ENCODE results near the gene ABHD8. TPM values are rescaled to one million over a fixed set of nuclear protein-coding genes. Genes with fewer than 3 reads are reported as not detected.
"Not testable (repeated sequence)": the region's sequence is repeated elsewhere in the genome, so short reads cannot be mapped to it uniquely, and the experiment has no call there.

Gene ABHD8
- total RNA-seq, 3 donors from 2014 or later: 3.6 to 4.5 (median 3.7) TPM

GRCh38 chr19:17303940-17304267 is 679 bp upstream of the ABHD8 start:
- Mint-ChIP-seq H3K4me1 (ENCODE audit: low read depth) (peaks cover 29% of the 10 kb centered on the region), H3K36me3 (ENCODE audit: insufficient read depth) (no peaks in the 10 kb centered on the region), H3K9me3 (no peaks in the 10 kb centered on the region), H3K4me3 (peak overlapping the region; percentile 66), H3K27me3 (ENCODE audit: low read depth) (no peaks in the 10 kb centered on the region)
- DNase-seq (no peak), ATAC-seq (no peak)

- ATAC-seq: peak; percentile 9
- H3K4me3 Mint-ChIP-seq: peak overlapping the region; percentile 66
- peaks cover 23% of the 10 kb centered on the region for H3K4me1 Mint-ChIP-seq (ENCODE audit: low read depth)
- H3K9me3 Mint-ChIP-seq: no peaks in the 10 kb centered on the region
- DNase-seq: no peak
- H3K27me3 Mint-ChIP-seq (ENCODE audit: low read depth): no peaks in the 10 kb centered on the region
- H3K36me3 Mint-ChIP-seq (ENCODE audit: insufficient read depth): no peaks in the 10 kb centered on the region
These were observed 646 bp downstream of the ABHD8 start for GRCh38 chr19:17302391-17303166.

- Mint-ChIP-seq H3K4me3 (no peak overlapping the region), H3K36me3 (ENCODE audit: insufficient read depth) (no peaks in the 10 kb centered on the region), H3K9me3 (no peaks in the 10 kb centered on the region), H3K27me3 (ENCODE audit: low read depth) (no peaks in the 10 kb centered on the region), H3K4me1 (ENCODE audit: low read depth) (peaks cover 19% of the 10 kb centered on the region)
- no peak for DNase-seq
- no peak for ATAC-seq
These were observed 2.1 kb downstream of the ABHD8 start for GRCh38 chr19:17300992-17301619.

GRCh38 chr19:17296976-17297375 is 6.2 kb downstream of the ABHD8 start:
- H3K27me3 Mint-ChIP-seq (ENCODE audit: low read depth): no peaks in the 10 kb centered on the region
- H3K36me3 Mint-ChIP-seq (ENCODE audit: insufficient read depth): no peaks in the 10 kb centered on the region
- no peak for DNase-seq
- H3K9me3 Mint-ChIP-seq: no peaks in the 10 kb centered on the region
- peaks cover 5% of the 10 kb centered on the region for H3K4me1 Mint-ChIP-seq (ENCODE audit: low read depth)
- no peak for ATAC-seq
- no peak overlapping the region for H3K4me3 Mint-ChIP-seq

GRCh38 chr19:17296273-17296672 is 7.0 kb downstream of the ABHD8 start:
- ATAC-seq (no peak), DNase-seq (no peak)
- Mint-ChIP-seq H3K4me3 (no peak overlapping the region), H3K36me3 (ENCODE audit: insufficient read depth) (no peaks in the 10 kb centered on the region), H3K4me1 (ENCODE audit: low read depth) (peaks cover 6% of the 10 kb centered on the region), H3K27me3 (ENCODE audit: low read depth) (no peaks in the 10 kb centered on the region), H3K9me3 (no peaks in the 10 kb centered on the region)

GRCh38 chr19:17295551-17295950 is 7.7 kb downstream of the ABHD8 start:
- H3K4me3 Mint-ChIP-seq; H3K27me3 Mint-ChIP-seq (ENCODE audit: low read depth); H3K4me1 Mint-ChIP-seq (ENCODE audit: low read depth); H3K9me3 Mint-ChIP-seq; DNase-seq; ATAC-seq; H3K36me3 Mint-ChIP-seq (ENCODE audit: insufficient read depth): not testable (repeated sequence)

- Mint-ChIP-seq H3K9me3 (no peaks in the 10 kb centered on the region), H3K27me3 (ENCODE audit: low read depth) (peaks cover 2% of the 10 kb centered on the region), H3K4me3 (no peak overlapping the region), H3K4me1 (ENCODE audit: low read depth) (peaks cover 7% of the 10 kb centered on the region), H3K36me3 (ENCODE audit: insufficient read depth) (no peaks in the 10 kb centered on the region)
- DNase-seq (peak; percentile 40), ATAC-seq (peak in 1 of 2 donors; percentile 27)
These were observed 9.0 kb downstream of the ABHD8 start for GRCh38 chr19:17294051-17294891.

- DNase-seq (no peak), ATAC-seq (no peak)
- no peaks in the 10 kb centered on the region for H3K36me3 Mint-ChIP-seq (ENCODE audit: insufficient read depth)
- no peaks in the 10 kb centered on the region for H3K9me3 Mint-ChIP-seq
- H3K27me3 Mint-ChIP-seq (ENCODE audit: low read depth): peaks cover 5% of the 10 kb centered on the region
- peaks cover 7% of the 10 kb centered on the region for H3K4me1 Mint-ChIP-seq (ENCODE audit: low read depth)
- no peak overlapping the region for H3K4me3 Mint-ChIP-seq
These were observed 9.6 kb downstream of the ABHD8 start for GRCh38 chr19:17293605-17294004.

GRCh38 chr19:17292301-17293074 is 10.7 kb downstream of the ABHD8 start:
- H3K4me3 Mint-ChIP-seq: peak overlapping the region; percentile 85
- peak; percentile 96 to 98 for ATAC-seq
- H3K27me3 Mint-ChIP-seq (ENCODE audit: low read depth): peaks cover 10% of the 10 kb centered on the region
- peaks cover 7% of the 10 kb centered on the region for H3K4me1 Mint-ChIP-seq (ENCODE audit: low read depth)
- no peaks in the 10 kb centered on the region for H3K9me3 Mint-ChIP-seq
- no peaks in the 10 kb centered on the region for H3K36me3 Mint-ChIP-seq (ENCODE audit: insufficient read depth)
- DNase-seq: peak; percentile 75

GRCh38 chr19:17289489-17289888 is 13.7 kb downstream of the ABHD8 start:
- peaks cover 7% of the 10 kb centered on the region for H3K4me1 Mint-ChIP-seq (ENCODE audit: low read depth)
- no peaks in the 10 kb centered on the region for H3K36me3 Mint-ChIP-seq (ENCODE audit: insufficient read depth)
- peaks cover 13% of the 10 kb centered on the region for H3K27me3 Mint-ChIP-seq (ENCODE audit: low read depth)
- H3K9me3 Mint-ChIP-seq: no peaks in the 10 kb centered on the region
- DNase-seq (no peak), ATAC-seq (no peak)
- no peak overlapping the region for H3K4me3 Mint-ChIP-seq

GRCh38 chr19:17286752-17287151 is 16.5 kb downstream of the ABHD8 start:
- H3K9me3 Mint-ChIP-seq: no peaks in the 10 kb centered on the region
- no peak overlapping the region for H3K4me3 Mint-ChIP-seq
- ATAC-seq (no peak), DNase-seq (no peak)
- H3K36me3 Mint-ChIP-seq (ENCODE audit: insufficient read depth): no peaks in the 10 kb centered on the region
- H3K4me1 Mint-ChIP-seq (ENCODE audit: low read depth): peaks cover 4% of the 10 kb centered on the region
- peaks cover 13% of the 10 kb centered on the region for H3K27me3 Mint-ChIP-seq (ENCODE audit: low read depth)

GRCh38 chr19:17286263-17286662 is 17.0 kb downstream of the ABHD8 start:
- DNase-seq: no peak
- H3K9me3 Mint-ChIP-seq: no peaks in the 10 kb centered on the region
- H3K36me3 Mint-ChIP-seq (ENCODE audit: insufficient read depth): no peaks in the 10 kb centered on the region
- peaks cover 7% of the 10 kb centered on the region for H3K4me1 Mint-ChIP-seq (ENCODE audit: low read depth)
- H3K4me3 Mint-ChIP-seq: no peak overlapping the region
- no peak for ATAC-seq
- peaks cover 13% of the 10 kb centered on the region for H3K27me3 Mint-ChIP-seq (ENCODE audit: low read depth)

- ATAC-seq: no peak
- Mint-ChIP-seq H3K36me3 (ENCODE audit: insufficient read depth) (no peaks in the 10 kb centered on the region), H3K27me3 (ENCODE audit: low read depth) (peaks cover 13% of the 10 kb centered on the region), H3K4me1 (ENCODE audit: low read depth) (peaks cover 9% of the 10 kb centered on the region), H3K9me3 (no peaks in the 10 kb centered on the region), H3K4me3 (no peak overlapping the region)
- no peak for DNase-seq
These were observed 17.6 kb downstream of the ABHD8 start for GRCh38 chr19:17285415-17286135.
